Mesothelial cell of epicardium (in vitro differentiated cells): Measurements from ENCODE around the gene DENND5B. TPM values are rescaled to one million over a fixed set of nuclear protein-coding genes. Genes with fewer than 3 reads are reported as not detected.

Experiments used
- DNase-seq, 2 experiments: peaks; one replicate each; pipeline ENCODE4 v3.0.0; 2021; ENCODE audit warnings: low spot score in 2 of 2; ENCODE audit not compliant: unreplicated experiment in 2 of 2
- H3K27ac Mint-ChIP-seq: 2 replicates; pipeline ENCODE4 v1.8.0; 2021; ENCODE audit warnings: mixed read lengths
- H3K27me3 Mint-ChIP-seq: 2 replicates; pipeline ENCODE4 v1.8.0; 2021; ENCODE audit warnings: low read depth, mixed read lengths
- H3K36me3 Mint-ChIP-seq: 2 replicates; pipeline ENCODE4 v1.8.0; 2021; ENCODE audit warnings: mixed read lengths
- H3K4me1 Mint-ChIP-seq: 2 replicates; pipeline ENCODE4 v1.8.0; 2021; ENCODE audit warnings: mixed read lengths
- H3K4me3 Mint-ChIP-seq: 2 replicates; pipeline ENCODE4 v1.8.0; 2021; ENCODE audit warnings: mild to moderate bottlenecking, moderate library complexity, mixed read lengths
- H3K9me3 Mint-ChIP-seq: 2 replicates; pipeline ENCODE4 v1.8.0; 2021; ENCODE audit warnings: mixed read lengths
- CTCF ChIP-seq: fragments of 200-600 bp; sonication (generic); IDR thresholded peaks from one replicate; pipeline ENCODE4 v1.5.0; 2021; ENCODE audit warnings: antibody characterized with exemption; ENCODE audit not compliant: unreplicated experiment
- total RNA-seq: library from RNA; stranded (reverse); gene quantifications from 3 replicates; pipeline ENCODE4 v1.2.1, GENCODE V29; 2021

Gene DENND5B
- total RNA-seq, 1 donor from 2014 or later: 27.1 TPM

- Mint-ChIP-seq H3K27ac (peak overlapping the region; percentile 96), H3K4me3 (peak overlapping the region; percentile 65), H3K9me3 (no peaks in the 10 kb centered on the region), H3K27me3 (no peaks in the 10 kb centered on the region), H3K36me3 (no peaks in the 10 kb centered on the region), H3K4me1 (peaks cover 31% of the 10 kb centered on the region)
- TF ChIP-seq CTCF: no peak
- no peak for DNase-seq
Measured at GRCh38 chr12:31369712-31370521, 221.0 kb downstream of the DENND5B start.

GRCh38 chr12:31368666-31369361 is 222.1 kb downstream of the DENND5B start:
- Mint-ChIP-seq H3K4me3 (peak overlapping the region; percentile 65), H3K36me3 (no peaks in the 10 kb centered on the region), H3K27ac (peak overlapping the region; percentile 96), H3K4me1 (peaks cover 31% of the 10 kb centered on the region), H3K9me3 (no peaks in the 10 kb centered on the region), H3K27me3 (no peaks in the 10 kb centered on the region)
- no peak for DNase-seq
- no peak for TF ChIP-seq CTCF

GRCh38 chr12:31366104-31366621 is 224.8 kb downstream of the DENND5B start:
- TF ChIP-seq CTCF: no peak
- Mint-ChIP-seq H3K4me1 (peaks cover 48% of the 10 kb centered on the region), H3K9me3 (no peaks in the 10 kb centered on the region), H3K36me3 (no peaks in the 10 kb centered on the region), H3K27ac (no peak overlapping the region), H3K4me3 (no peak overlapping the region), H3K27me3 (no peaks in the 10 kb centered on the region)
- DNase-seq: no peak

- no peak for DNase-seq
- Mint-ChIP-seq H3K9me3 (no peaks in the 10 kb centered on the region), H3K27ac (peak overlapping the region; percentile 93), H3K27me3 (no peaks in the 10 kb centered on the region), H3K4me1 (peaks cover 34% of the 10 kb centered on the region), H3K4me3 (no peak overlapping the region), H3K36me3 (no peaks in the 10 kb centered on the region)
- TF ChIP-seq CTCF: no peak
Measured at GRCh38 chr12:31363831-31364230, 227.1 kb downstream of the DENND5B start.

GRCh38 chr12:31363416-31363809 is 227.5 kb downstream of the DENND5B start:
- no peak overlapping the region for H3K4me3 Mint-ChIP-seq
- peak overlapping the region; percentile 93 for H3K27ac Mint-ChIP-seq
- no peaks in the 10 kb centered on the region for H3K36me3 Mint-ChIP-seq
- H3K27me3 Mint-ChIP-seq: no peaks in the 10 kb centered on the region
- H3K4me1 Mint-ChIP-seq: peaks cover 30% of the 10 kb centered on the region
- no peaks in the 10 kb centered on the region for H3K9me3 Mint-ChIP-seq
- no peak for DNase-seq
- TF ChIP-seq CTCF: no peak
